ENCODE measurements around the gene ITGAX.
"Not testable (repeated sequence)": the region's sequence is repeated elsewhere in the genome, so short reads cannot be mapped to it uniquely, and the experiment has no call there.

Gene ITGAX

DNA sequence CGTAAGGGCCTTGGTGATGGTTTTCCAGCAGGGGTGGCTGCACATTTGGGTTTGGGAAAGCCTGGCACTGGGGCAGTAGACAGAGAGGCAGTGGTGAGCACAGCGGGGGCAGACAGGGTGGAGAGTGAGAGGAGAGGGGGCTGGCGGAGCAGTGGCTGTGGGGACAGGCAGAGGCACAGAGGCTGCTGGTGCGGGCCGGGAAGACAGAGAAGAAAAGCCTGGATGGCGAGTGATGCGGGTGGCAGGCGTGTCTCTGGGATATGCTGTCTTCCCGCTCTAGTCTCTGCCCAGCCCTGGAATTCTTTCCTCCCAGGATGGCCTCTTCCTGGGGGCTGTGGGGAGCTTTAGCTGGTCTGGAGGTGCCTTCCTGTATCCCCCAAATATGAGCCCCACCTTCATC, 55.1 kb downstream of the ITGAX start:
- ATAC-seq (replicated peaks; ENCODE audit: extremely low read depth, poor library complexity, severe bottlenecking) (no peak), DNase-seq (ENCODE audit: low spot score in 2 of 2) (no peak)
- no peaks in the 10 kb centered on the region for H3K9me3 Mint-ChIP-seq
- H3K4me1 Mint-ChIP-seq, result peaks cover 26% of the 10 kb centered on the region
- H3K4me3 Mint-ChIP-seq, result no peak overlapping the region
- H3K27ac Mint-ChIP-seq (ENCODE audit: low read depth), result no peak overlapping the region
- no peaks in the 10 kb centered on the region for H3K27me3 Mint-ChIP-seq
- peaks cover 3% of the 10 kb centered on the region for H3K36me3 Mint-ChIP-seq (ENCODE audit: insufficient read depth)

DNA sequence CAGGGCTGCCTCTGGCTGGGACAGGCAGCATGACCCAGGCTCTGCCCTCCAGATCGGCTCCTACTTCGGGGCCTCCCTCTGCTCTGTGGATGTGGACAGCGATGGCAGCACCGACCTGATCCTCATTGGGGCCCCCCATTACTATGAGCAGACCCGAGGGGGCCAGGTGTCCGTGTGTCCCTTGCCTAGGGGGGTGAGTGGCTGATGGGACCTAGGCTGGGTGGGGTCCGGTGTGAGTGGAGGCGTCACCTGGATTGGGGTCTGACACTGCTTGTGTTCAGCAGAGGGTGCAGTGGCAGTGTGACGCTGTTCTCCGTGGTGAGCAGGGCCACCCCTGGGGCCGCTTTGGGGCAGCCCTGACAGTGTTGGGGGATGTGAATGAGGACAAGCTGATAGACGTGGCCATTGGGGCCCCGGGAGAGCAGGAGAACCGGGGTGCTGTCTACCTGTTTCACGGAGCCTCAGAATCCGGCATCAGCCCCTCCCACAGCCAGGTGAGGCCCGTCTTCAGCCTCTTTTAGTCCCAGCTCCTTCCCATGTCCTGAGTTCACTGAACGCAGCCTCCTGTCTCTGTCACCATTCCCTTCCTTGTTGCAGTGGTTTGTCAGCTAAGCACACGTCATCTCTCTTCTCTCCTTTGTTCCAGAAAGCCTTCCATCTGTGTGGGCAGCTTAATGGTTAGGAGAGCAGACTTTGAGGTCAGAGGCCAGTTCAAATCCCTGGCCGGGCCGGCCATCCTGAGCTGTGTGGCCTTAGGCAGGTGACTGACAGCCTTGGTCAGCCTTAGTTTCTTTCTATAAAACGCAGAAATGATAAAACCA, 56.3 kb downstream of the ITGAX start:
- peaks cover 36% of the 10 kb centered on the region for H3K4me1 Mint-ChIP-seq
- H3K4me3 Mint-ChIP-seq, result no peak overlapping the region
- no peak overlapping the region for H3K27ac Mint-ChIP-seq (ENCODE audit: low read depth)
- ATAC-seq (replicated peaks; ENCODE audit: extremely low read depth, poor library complexity, severe bottlenecking), result no peak
- no peaks in the 10 kb centered on the region for H3K9me3 Mint-ChIP-seq
- H3K27me3 Mint-ChIP-seq, result no peaks in the 10 kb centered on the region
- peaks cover 3% of the 10 kb centered on the region for H3K36me3 Mint-ChIP-seq (ENCODE audit: insufficient read depth)
- no peak for DNase-seq (ENCODE audit: low spot score in 2 of 2)

DNA sequence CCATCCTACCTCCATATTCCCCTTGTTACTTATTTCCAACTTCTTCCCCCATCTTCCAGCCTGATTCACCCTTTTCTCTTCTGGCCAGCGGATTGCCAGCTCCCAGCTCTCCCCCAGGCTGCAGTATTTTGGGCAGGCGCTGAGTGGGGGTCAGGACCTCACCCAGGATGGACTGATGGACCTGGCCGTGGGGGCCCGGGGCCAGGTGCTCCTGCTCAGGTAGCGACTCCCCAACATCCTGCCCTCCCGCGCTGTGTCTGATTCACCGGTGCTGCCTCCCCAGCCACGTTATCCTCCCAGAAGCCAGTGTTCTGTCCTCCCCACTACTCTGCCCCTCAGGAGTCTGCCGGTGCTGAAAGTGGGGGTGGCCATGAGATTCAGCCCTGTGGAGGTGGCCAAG, 57.8 kb downstream of the ITGAX start:
- Mint-ChIP-seq H3K9me3 (no peaks in the 10 kb centered on the region), H3K36me3 (ENCODE audit: insufficient read depth) (peaks cover 3% of the 10 kb centered on the region), H3K27me3 (no peaks in the 10 kb centered on the region), H3K4me3 (no peak overlapping the region), H3K27ac (ENCODE audit: low read depth) (no peak overlapping the region), H3K4me1 (peaks cover 42% of the 10 kb centered on the region)
- ATAC-seq (replicated peaks; ENCODE audit: extremely low read depth, poor library complexity, severe bottlenecking), result no peak
- DNase-seq (ENCODE audit: low spot score in 2 of 2), result no peak

DNA sequence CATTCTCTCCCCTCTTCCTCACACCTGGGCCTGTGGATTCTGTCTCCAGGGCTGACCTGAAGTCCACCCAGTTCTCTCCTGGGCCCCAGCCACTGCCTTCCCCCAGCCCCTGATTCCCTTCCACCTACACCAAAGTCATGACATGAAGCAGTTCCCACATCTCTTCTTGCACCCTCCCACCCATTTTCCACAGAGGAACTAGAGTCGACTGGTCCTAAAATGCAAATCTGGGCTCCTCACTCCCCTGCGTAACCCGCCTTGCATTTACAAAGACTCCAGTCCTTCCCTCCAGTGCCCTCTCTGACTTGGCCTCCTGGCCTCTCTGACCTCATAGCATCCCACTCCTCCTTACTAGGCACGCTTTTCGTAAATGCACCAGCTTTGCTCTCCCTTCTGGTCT, 58.4 kb downstream of the ITGAX start:
- DNase-seq (ENCODE audit: low spot score in 2 of 2) (no peak), ATAC-seq (replicated peaks; ENCODE audit: extremely low read depth, poor library complexity, severe bottlenecking) (no peak)
- H3K4me3 Mint-ChIP-seq, result no peak overlapping the region
- H3K27ac Mint-ChIP-seq (ENCODE audit: low read depth), result no peak overlapping the region
- peaks cover 5% of the 10 kb centered on the region for H3K36me3 Mint-ChIP-seq (ENCODE audit: insufficient read depth)
- H3K4me1 Mint-ChIP-seq, result peaks cover 47% of the 10 kb centered on the region
- H3K27me3 Mint-ChIP-seq, result no peaks in the 10 kb centered on the region
- H3K9me3 Mint-ChIP-seq, result no peaks in the 10 kb centered on the region

DNA sequence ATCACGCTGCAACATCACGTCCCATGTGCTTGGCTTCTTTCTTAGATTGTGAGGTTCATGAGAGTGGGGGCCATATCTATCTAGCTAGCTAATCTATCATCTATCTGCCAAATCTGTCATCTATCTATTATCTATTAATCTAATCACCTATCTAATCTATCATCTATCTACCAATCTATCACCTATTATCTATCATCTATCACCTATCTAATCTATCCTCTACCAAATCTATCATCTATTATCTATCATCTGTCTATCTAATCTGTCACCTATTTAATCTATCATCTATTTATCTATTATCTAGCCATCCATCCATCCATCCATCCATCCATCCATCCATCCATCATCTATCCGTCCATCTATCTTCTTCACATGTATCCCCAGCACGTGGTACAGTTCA, 59.0 kb downstream of the ITGAX start:
- peaks cover 5% of the 10 kb centered on the region for H3K36me3 Mint-ChIP-seq (ENCODE audit: insufficient read depth)
- H3K4me3 Mint-ChIP-seq, result no peak overlapping the region

GRCh38 chr16:31414706-31415105, 59.7 kb downstream of the ITGAX start:
- Mint-ChIP-seq H3K4me3 (peak overlapping the region; percentile 53), H3K4me1 (peaks cover 47% of the 10 kb centered on the region), H3K27ac (ENCODE audit: low read depth) (peak overlapping the region; percentile 56)

More for the DNA sequence above, 59.0 kb downstream of the ITGAX start:
- H3K4me1 Mint-ChIP-seq, result peaks cover 42% of the 10 kb centered on the region
- ATAC-seq (replicated peaks; ENCODE audit: extremely low read depth, poor library complexity, severe bottlenecking) (no peak), DNase-seq (ENCODE audit: low spot score in 2 of 2) (no peak)
- no peaks in the 10 kb centered on the region for H3K9me3 Mint-ChIP-seq
- no peaks in the 10 kb centered on the region for H3K27me3 Mint-ChIP-seq
- H3K27ac Mint-ChIP-seq (ENCODE audit: low read depth), result no peak overlapping the region

DNA sequence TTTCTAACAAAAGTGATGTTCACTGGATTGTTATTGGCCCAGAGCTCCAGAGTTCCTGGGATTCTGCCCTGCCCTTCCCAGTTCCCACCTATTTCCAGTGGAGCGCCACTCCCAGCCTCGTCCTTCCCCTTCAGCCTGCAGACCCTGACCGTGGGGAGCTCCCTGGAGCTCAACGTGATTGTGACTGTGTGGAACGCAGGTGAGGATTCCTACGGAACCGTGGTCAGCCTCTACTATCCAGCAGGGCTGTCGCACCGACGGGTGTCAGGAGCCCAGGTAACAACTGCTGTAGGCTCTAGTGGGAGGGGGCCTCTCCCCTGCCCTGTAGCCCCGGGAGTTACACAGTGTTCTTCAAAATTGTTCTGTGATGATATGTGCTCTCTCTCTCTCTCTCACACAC, 61.4 kb downstream of the ITGAX start:
- no peak overlapping the region for H3K4me3 Mint-ChIP-seq
- H3K9me3 Mint-ChIP-seq, result no peaks in the 10 kb centered on the region
- peaks cover 62% of the 10 kb centered on the region for H3K4me1 Mint-ChIP-seq
- ATAC-seq (replicated peaks; ENCODE audit: extremely low read depth, poor library complexity, severe bottlenecking) (no peak), DNase-seq (ENCODE audit: low spot score in 2 of 2) (no peak)
- H3K27ac Mint-ChIP-seq (ENCODE audit: low read depth), result no peak overlapping the region
- peaks cover 5% of the 10 kb centered on the region for H3K36me3 Mint-ChIP-seq (ENCODE audit: insufficient read depth)
- no peaks in the 10 kb centered on the region for H3K27me3 Mint-ChIP-seq

More at GRCh38 chr16:31414706-31415105, 59.7 kb downstream of the ITGAX start:
- DNase-seq (ENCODE audit: low spot score in 2 of 2) (no peak), ATAC-seq (replicated peaks; ENCODE audit: extremely low read depth, poor library complexity, severe bottlenecking) (peak; percentile 77)
- Mint-ChIP-seq H3K36me3 (ENCODE audit: insufficient read depth) (peaks cover 5% of the 10 kb centered on the region), H3K9me3 (no peaks in the 10 kb centered on the region), H3K27me3 (no peaks in the 10 kb centered on the region)

DNA sequence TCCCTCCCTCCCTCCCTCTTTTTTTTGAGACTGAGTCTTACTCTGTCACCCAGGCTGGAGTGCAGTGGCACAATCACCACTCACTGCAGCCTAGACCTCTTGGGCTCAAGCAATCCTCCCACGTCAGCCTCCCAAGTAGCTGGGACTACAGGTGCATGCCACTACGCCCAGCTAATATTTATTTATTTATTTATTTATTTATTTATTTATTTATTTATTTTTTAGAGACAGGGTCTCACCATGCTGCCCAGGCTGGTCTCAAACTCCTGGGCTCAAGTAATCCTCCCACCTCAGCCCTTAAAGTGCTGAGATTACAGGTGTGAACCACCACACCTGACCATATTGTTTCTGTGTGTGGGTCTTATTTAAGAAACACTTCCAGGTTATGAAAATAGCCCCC, 62.1 kb downstream of the ITGAX start:
- not testable (repeated sequence) for H3K9me3 Mint-ChIP-seq; H3K27me3 Mint-ChIP-seq; DNase-seq (ENCODE audit: low spot score in 2 of 2); H3K4me3 Mint-ChIP-seq; ATAC-seq (replicated peaks; ENCODE audit: extremely low read depth, poor library complexity, severe bottlenecking); H3K36me3 Mint-ChIP-seq (ENCODE audit: insufficient read depth); H3K27ac Mint-ChIP-seq (ENCODE audit: low read depth)
- peaks cover 68% of the 10 kb centered on the region for H3K4me1 Mint-ChIP-seq

- ATAC-seq (replicated peaks; ENCODE audit: extremely low read depth, poor library complexity, severe bottlenecking) (no peak), DNase-seq (ENCODE audit: low spot score in 2 of 2) (no peak)
- H3K4me3 Mint-ChIP-seq, result no peak overlapping the region
- H3K36me3 Mint-ChIP-seq (ENCODE audit: insufficient read depth), result peaks cover 7% of the 10 kb centered on the region
- H3K4me1 Mint-ChIP-seq, result peaks cover 77% of the 10 kb centered on the region
- no peaks in the 10 kb centered on the region for H3K9me3 Mint-ChIP-seq
- no peaks in the 10 kb centered on the region for H3K27me3 Mint-ChIP-seq
- H3K27ac Mint-ChIP-seq (ENCODE audit: low read depth), result no peak overlapping the region
Measured at GRCh38 chr16:31417916-31418315, 62.9 kb downstream of the ITGAX start.

GRCh38 chr16:31420037-31420436, 65.1 kb downstream of the ITGAX start:
- Mint-ChIP-seq H3K27ac (ENCODE audit: low read depth) (no peak overlapping the region), H3K9me3 (no peaks in the 10 kb centered on the region), H3K4me3 (peak overlapping the region; percentile 51), H3K27me3 (no peaks in the 10 kb centered on the region), H3K36me3 (ENCODE audit: insufficient read depth) (peaks cover 4% of the 10 kb centered on the region), H3K4me1 (peaks cover 66% of the 10 kb centered on the region)
- ATAC-seq (replicated peaks; ENCODE audit: extremely low read depth, poor library complexity, severe bottlenecking), result no peak
- DNase-seq (ENCODE audit: low spot score in 2 of 2), result no peak

- Mint-ChIP-seq H3K36me3 (ENCODE audit: insufficient read depth) (peaks cover 10% of the 10 kb centered on the region), H3K9me3 (no peaks in the 10 kb centered on the region), H3K4me3 (peak overlapping the region; percentile 23), H3K4me1 (peaks cover 57% of the 10 kb centered on the region), H3K27ac (ENCODE audit: low read depth) (peak overlapping the region; percentile 59), H3K27me3 (no peaks in the 10 kb centered on the region)
- peak; percentile 98 for ATAC-seq (replicated peaks; ENCODE audit: extremely low read depth, poor library complexity, severe bottlenecking)
- DNase-seq (ENCODE audit: low spot score in 2 of 2), result peak in 1 of 2 donors; percentile 61
Measured at GRCh38 chr16:31421587-31421986, 66.6 kb downstream of the ITGAX start.

DNA sequence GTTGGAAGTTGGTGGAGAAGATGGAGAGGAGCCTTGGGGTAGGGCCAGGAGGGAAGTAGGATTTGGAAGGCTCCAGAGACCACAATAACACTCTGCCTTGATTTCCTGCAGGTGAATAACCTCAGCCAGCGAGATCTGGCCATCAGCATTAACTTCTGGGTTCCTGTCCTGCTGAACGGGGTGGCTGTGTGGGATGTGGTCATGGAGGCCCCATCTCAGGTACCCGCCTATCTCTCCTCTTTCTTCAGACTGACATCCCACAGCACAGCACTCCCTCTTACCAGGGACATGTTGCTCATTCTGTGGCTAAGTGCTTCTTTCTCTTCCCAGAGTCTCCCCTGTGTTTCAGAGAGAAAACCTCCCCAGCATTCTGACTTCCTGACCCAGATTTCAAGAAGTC, 68.3 kb downstream of the ITGAX start:
- Mint-ChIP-seq H3K36me3 (ENCODE audit: insufficient read depth) (peaks cover 12% of the 10 kb centered on the region), H3K4me1 (peaks cover 55% of the 10 kb centered on the region), H3K9me3 (no peaks in the 10 kb centered on the region), H3K27ac (ENCODE audit: low read depth) (no peak overlapping the region), H3K27me3 (no peaks in the 10 kb centered on the region), H3K4me3 (no peak overlapping the region)
- DNase-seq (ENCODE audit: low spot score in 2 of 2), result no peak
- ATAC-seq (replicated peaks; ENCODE audit: extremely low read depth, poor library complexity, severe bottlenecking), result no peak

GRCh38 chr16:31423801-31424200, 68.8 kb downstream of the ITGAX start:
- Mint-ChIP-seq H3K4me3 (no peak overlapping the region), H3K27me3 (no peaks in the 10 kb centered on the region), H3K4me1 (peaks cover 53% of the 10 kb centered on the region), H3K27ac (ENCODE audit: low read depth) (no peak overlapping the region), H3K9me3 (no peaks in the 10 kb centered on the region), H3K36me3 (ENCODE audit: insufficient read depth) (peaks cover 13% of the 10 kb centered on the region)
- ATAC-seq (replicated peaks; ENCODE audit: extremely low read depth, poor library complexity, severe bottlenecking) (no peak), DNase-seq (ENCODE audit: low spot score in 2 of 2) (no peak)

Measured in central memory CD8-positive, alpha-beta T cell (primary cell).